ENCODE results near the gene RTCA.

DNA sequence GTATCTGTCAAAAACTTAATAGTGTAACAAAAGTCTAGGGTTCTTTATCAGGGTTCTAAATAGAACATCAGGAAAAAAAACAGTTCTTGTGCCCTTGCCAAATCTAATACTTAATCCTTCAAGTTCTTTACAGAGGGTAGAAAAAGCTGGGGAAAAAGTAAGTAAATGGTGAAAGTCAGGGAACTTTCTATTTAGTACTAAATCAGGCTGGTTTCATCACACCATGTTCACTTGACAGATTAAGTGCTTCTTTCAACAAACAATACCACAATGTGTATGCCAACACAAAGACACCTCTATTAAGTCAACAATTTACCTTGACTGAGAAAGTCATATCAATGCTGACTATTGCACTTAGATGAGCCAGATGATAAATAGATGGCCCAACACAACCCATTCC lies 26.1 kb upstream of the RTCA start:
- TF ChIP-seq EZH2phosphoT487 (IDR thresholded peaks at IDR 0.05; ENCODE audit: borderline replicate concordance): no peak
- TF ChIP-seq, protein P1, sequence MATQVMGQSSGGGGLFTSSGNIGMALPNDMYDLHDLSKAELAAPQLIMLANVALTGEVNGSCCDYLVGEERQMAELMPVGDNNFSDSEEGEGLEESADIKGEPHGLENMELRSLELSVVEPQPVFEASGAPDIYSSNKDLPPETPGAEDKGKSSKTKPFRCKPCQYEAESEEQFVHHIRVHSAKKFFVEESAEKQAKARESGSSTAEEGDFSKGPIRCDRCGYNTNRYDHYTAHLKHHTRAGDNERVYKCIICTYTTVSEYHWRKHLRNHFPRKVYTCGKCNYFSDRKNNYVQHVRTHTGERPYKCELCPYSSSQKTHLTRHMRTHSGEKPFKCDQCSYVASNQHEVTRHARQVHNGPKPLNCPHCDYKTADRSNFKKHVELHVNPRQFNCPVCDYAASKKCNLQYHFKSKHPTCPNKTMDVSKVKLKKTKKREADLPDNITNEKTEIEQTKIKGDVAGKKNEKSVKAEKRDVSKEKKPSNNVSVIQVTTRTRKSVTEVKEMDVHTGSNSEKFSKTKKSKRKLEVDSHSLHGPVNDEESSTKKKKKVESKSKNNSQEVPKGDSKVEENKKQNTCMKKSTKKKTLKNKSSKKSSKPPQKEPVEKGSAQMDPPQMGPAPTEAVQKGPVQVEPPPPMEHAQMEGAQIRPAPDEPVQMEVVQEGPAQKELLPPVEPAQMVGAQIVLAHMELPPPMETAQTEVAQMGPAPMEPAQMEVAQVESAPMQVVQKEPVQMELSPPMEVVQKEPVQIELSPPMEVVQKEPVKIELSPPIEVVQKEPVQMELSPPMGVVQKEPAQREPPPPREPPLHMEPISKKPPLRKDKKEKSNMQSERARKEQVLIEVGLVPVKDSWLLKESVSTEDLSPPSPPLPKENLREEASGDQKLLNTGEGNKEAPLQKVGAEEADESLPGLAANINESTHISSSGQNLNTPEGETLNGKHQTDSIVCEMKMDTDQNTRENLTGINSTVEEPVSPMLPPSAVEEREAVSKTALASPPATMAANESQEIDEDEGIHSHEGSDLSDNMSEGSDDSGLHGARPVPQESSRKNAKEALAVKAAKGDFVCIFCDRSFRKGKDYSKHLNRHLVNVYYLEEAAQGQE (IDR thresholded peaks at IDR 0.05; ENCODE audit: low read depth): no peak
